GM23338 (cell line): ENCODE measurements around the gene UGT1A10. TPM values are rescaled to one million over a fixed set of nuclear protein-coding genes. Genes with fewer than 3 reads are reported as not detected.

Experiments used
- ATAC-seq: fragments of 200-7000 bp; cut with Tn5 transposase; 3 replicates; pipeline ENCODE4 v1.9.1; 2020
- DNase-seq: peaks from one replicate; pipeline ENCODE4 v3.0.0-alpha.2; 2015; ENCODE audit warnings: low spot score
- H2AFZ ChIP-seq: fragments of 200-600 bp; sonication (generic); 2 replicates; pipeline ENCODE4 v1.8.0; 2016; ENCODE audit warnings: antibody characterized with exemption, mild to moderate bottlenecking, moderate library complexity
- H3F3A ChIP-seq: fragments of 200-600 bp; sonication (generic); replicated peaks from 2 replicates; pipeline ENCODE4 v1.8.0; 2017; ENCODE audit warnings: antibody characterized with exemption, mixed run types, low read depth
- H3K27ac ChIP-seq: fragments of 200-600 bp; sonication (generic); 2 replicates; pipeline ENCODE4 v1.6.1; 2016; ENCODE audit warnings: low read depth
- H3K27me3 ChIP-seq: fragments of 200-600 bp; sonication (generic); 2 replicates; pipeline ENCODE4 v1.8.0; 2016; ENCODE audit warnings: mild to moderate bottlenecking, mixed run types, moderate library complexity; ENCODE audit not compliant: insufficient read depth
- H3K36me3 ChIP-seq: fragments of 200-600 bp; sonication (generic); 2 replicates; pipeline ENCODE4 v1.8.0; 2016; ENCODE audit warnings: mild to moderate bottlenecking; ENCODE audit not compliant: insufficient read depth
- H3K4me1 ChIP-seq: fragments of 200-600 bp; sonication (generic); 2 replicates; pipeline ENCODE4 v1.8.0; 2016; ENCODE audit warnings: mild to moderate bottlenecking, moderate library complexity; ENCODE audit not compliant: insufficient read depth
- H3K4me2 ChIP-seq: fragments of 200-600 bp; sonication (generic); 2 replicates; pipeline ENCODE4 v1.7.1; 2017; ENCODE audit warnings: mixed run types
- H3K4me3 ChIP-seq: fragments of 200-600 bp; sonication (generic); 2 replicates; pipeline ENCODE4 v1.6.1; 2016; ENCODE audit warnings: mixed run types
- H3K79me2 ChIP-seq: fragments of 200-600 bp; sonication (generic); replicated peaks from 2 replicates; pipeline ENCODE4 v1.8.0; 2017; ENCODE audit warnings: mild to moderate bottlenecking; ENCODE audit not compliant: insufficient read depth
- H3K9me2 ChIP-seq: fragments of 200-600 bp; sonication (generic); 2 replicates; pipeline ENCODE4 v1.8.0; 2017; ENCODE audit not compliant: insufficient read depth
- H4K20me1 ChIP-seq: fragments of 200-600 bp; sonication (generic); replicated peaks from 2 replicates; pipeline ENCODE4 v1.8.0; 2017; ENCODE audit warnings: mild to moderate bottlenecking; ENCODE audit not compliant: insufficient read depth
- H3K27ac Mint-ChIP-seq: 2 replicates; pipeline ENCODE4 v1.8.0; 2020; ENCODE audit warnings: inconsistent platforms, mild to moderate bottlenecking, moderate library complexity, mixed read lengths
- H3K27me3 Mint-ChIP-seq: 3 replicates; pipeline ENCODE4 v1.8.0; 2022; ENCODE audit warnings: low read depth, mild to moderate bottlenecking, moderate library complexity, mixed read lengths, inconsistent platforms; ENCODE audit not compliant: insufficient read depth, poor library complexity
- H3K36me3 Mint-ChIP-seq: 3 replicates; pipeline ENCODE4 v1.8.0; 2021; ENCODE audit warnings: low read depth, mild to moderate bottlenecking, inconsistent platforms, moderate library complexity, mixed read lengths
- H3K4me1 Mint-ChIP-seq: 3 replicates; pipeline ENCODE4 v1.8.0; 2020; ENCODE audit warnings: mild to moderate bottlenecking, inconsistent platforms, mixed read lengths
- H3K4me3 Mint-ChIP-seq: 3 replicates; pipeline ENCODE4 v1.8.0; 2021; ENCODE audit warnings: moderate library complexity, mild to moderate bottlenecking, inconsistent platforms, mixed read lengths
- H3K9me3 Mint-ChIP-seq: 3 replicates; pipeline ENCODE4 v1.8.0; 2020; ENCODE audit warnings: moderate library complexity, mild to moderate bottlenecking, inconsistent platforms, mixed read lengths
- CREB1 ChIP-seq: fragments of 250-450 bp; sonication (Bioruptor Pico); IDR thresholded peaks from 2 replicates; pipeline ENCODE4 v1.5.0; 2020; ENCODE audit warnings: low read depth, mild to moderate bottlenecking, moderate library complexity
- EZH2phosphoT487 ChIP-seq: fragments of 200-600 bp; sonication (generic); IDR thresholded peaks from one replicate; pipeline ENCODE4 v1.8.1; 2018; ENCODE audit warnings: antibody characterized with exemption; ENCODE audit not compliant: unreplicated experiment
- JUNB ChIP-seq: IDR thresholded peaks from one replicate; pipeline ENCODE4 v1.6.1; 2016; ENCODE audit warnings: antibody characterized with exemption; ENCODE audit not compliant: unreplicated experiment
- NANOG ChIP-seq: IDR thresholded peaks from 2 replicates; pipeline ENCODE4 v1.6.1; 2016; ENCODE audit warnings: antibody characterized with exemption, borderline replicate concordance
- STAT1 ChIP-seq: IDR thresholded peaks from one replicate; pipeline ENCODE4 v1.6.1; 2016; ENCODE audit warnings: antibody characterized with exemption; ENCODE audit not compliant: unreplicated experiment
- ZNF114 ChIP-seq: fragments of 250-450 bp; sonication (Bioruptor Pico); IDR thresholded peaks from 2 replicates; pipeline ENCODE4 v1.5.0; 2020; ENCODE audit warnings: mild to moderate bottlenecking, moderate library complexity
- polyA plus RNA-seq: library from polyadenylated mRNA; unstranded; fragments of >200 nt; fragmentation: Nextera tagmentation; extraction: Ambion mirVana; gene quantifications from 2 replicates; pipeline ENCODE4 v1.2.1, GENCODE V29; 2016
- total RNA-seq: library from RNA; depleted of rRNA; stranded (reverse); fragments of >200 nt; shearing (Covaris generic); gene quantifications from 2 replicates; pipeline ENCODE4 v1.2.3, GENCODE V29; 2014
- TF ChIP-seq, protein P1 (sequence below): IDR thresholded peaks from 2 replicates; pipeline ENCODE4 v1.6.1; 2016; ENCODE audit warnings: antibody characterized with exemption
- TF ChIP-seq, protein P2 (sequence below): fragments of 250-450 bp; sonication (Bioruptor Pico); IDR thresholded peaks from 2 replicates; pipeline ENCODE4 v1.5.0; 2020; ENCODE audit warnings: mild to moderate bottlenecking, moderate library complexity
- TF ChIP-seq, protein P3 (sequence below), 2 experiments: fragments of 200-600 bp in 1 of 2; sonication (generic) in 1 of 2; conservative IDR thresholded peaks; 2 replicates each; pipeline versions ENCODE4 v1.5.1 to v1.6.1; 2016 to 2017; ENCODE audit warnings: antibody characterized with exemption in 2 of 2, low read depth in 2 of 2, mild to moderate bottlenecking in 2 of 2, moderate library complexity in 1 of 2
- TF ChIP-seq, protein P4 (sequence below): IDR thresholded peaks from one replicate; pipeline ENCODE4 v1.6.1; 2018; ENCODE audit warnings: antibody characterized with exemption; ENCODE audit not compliant: unreplicated experiment

Gene UGT1A10
- total and polyA plus RNA-seq, 2 experiments from 2014 or later, result not detected

DNA sequence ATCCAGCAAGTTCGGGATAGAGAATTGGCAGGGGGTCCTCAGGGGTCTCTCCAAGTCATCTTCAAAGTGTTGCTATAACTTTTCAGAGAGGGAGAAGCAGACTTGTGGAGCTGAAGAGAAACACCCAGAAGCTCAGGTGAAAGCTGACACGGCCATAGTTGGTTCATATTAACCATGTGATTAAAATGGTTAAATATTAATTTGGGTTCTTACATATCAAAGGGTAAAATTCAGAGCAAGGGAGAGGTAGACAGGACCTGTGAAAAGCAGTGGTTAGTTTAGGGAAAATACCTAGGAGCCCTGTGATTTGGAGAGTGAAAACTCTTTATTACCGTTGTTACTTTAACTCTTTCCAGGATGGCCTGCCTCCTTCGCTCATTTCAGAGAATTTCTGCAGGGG is 56.4 kb downstream of the UGT1A10 start, which contains the start of gene UGT1A6:
Gene UGT1A6 (plus strand): TSS at position 243 of the 400 bp plus-strand sequence. CDS start 115 bp downstream, at position 358.
- Mint-ChIP-seq H3K9me3 (no peaks in the 10 kb centered on the region), H3K36me3 (no peaks in the 10 kb centered on the region; the same call in 2 of the 3 replicates), H3K4me1 (peaks cover 20% of the 10 kb centered on the region), H3K27ac (no peak within 1 kb of the TSS), H3K4me3 (no peak within 1 kb of the TSS), H3K27me3 (peaks cover 2% of the 10 kb centered on the region)
- TF ChIP-seq ZNF114 (CRISPR knock-in tag) (no peak), STAT1 (no peak), EZH2phosphoT487 (no peak), CREB1 (CRISPR knock-in tag) (no peak), NANOG (no peak), JUNB (no peak)
- TF ChIP-seq, protein P1, sequence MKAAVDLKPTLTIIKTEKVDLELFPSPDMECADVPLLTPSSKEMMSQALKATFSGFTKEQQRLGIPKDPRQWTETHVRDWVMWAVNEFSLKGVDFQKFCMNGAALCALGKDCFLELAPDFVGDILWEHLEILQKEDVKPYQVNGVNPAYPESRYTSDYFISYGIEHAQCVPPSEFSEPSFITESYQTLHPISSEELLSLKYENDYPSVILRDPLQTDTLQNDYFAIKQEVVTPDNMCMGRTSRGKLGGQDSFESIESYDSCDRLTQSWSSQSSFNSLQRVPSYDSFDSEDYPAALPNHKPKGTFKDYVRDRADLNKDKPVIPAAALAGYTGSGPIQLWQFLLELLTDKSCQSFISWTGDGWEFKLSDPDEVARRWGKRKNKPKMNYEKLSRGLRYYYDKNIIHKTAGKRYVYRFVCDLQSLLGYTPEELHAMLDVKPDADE, result no peak
- TF ChIP-seq, protein P2, sequence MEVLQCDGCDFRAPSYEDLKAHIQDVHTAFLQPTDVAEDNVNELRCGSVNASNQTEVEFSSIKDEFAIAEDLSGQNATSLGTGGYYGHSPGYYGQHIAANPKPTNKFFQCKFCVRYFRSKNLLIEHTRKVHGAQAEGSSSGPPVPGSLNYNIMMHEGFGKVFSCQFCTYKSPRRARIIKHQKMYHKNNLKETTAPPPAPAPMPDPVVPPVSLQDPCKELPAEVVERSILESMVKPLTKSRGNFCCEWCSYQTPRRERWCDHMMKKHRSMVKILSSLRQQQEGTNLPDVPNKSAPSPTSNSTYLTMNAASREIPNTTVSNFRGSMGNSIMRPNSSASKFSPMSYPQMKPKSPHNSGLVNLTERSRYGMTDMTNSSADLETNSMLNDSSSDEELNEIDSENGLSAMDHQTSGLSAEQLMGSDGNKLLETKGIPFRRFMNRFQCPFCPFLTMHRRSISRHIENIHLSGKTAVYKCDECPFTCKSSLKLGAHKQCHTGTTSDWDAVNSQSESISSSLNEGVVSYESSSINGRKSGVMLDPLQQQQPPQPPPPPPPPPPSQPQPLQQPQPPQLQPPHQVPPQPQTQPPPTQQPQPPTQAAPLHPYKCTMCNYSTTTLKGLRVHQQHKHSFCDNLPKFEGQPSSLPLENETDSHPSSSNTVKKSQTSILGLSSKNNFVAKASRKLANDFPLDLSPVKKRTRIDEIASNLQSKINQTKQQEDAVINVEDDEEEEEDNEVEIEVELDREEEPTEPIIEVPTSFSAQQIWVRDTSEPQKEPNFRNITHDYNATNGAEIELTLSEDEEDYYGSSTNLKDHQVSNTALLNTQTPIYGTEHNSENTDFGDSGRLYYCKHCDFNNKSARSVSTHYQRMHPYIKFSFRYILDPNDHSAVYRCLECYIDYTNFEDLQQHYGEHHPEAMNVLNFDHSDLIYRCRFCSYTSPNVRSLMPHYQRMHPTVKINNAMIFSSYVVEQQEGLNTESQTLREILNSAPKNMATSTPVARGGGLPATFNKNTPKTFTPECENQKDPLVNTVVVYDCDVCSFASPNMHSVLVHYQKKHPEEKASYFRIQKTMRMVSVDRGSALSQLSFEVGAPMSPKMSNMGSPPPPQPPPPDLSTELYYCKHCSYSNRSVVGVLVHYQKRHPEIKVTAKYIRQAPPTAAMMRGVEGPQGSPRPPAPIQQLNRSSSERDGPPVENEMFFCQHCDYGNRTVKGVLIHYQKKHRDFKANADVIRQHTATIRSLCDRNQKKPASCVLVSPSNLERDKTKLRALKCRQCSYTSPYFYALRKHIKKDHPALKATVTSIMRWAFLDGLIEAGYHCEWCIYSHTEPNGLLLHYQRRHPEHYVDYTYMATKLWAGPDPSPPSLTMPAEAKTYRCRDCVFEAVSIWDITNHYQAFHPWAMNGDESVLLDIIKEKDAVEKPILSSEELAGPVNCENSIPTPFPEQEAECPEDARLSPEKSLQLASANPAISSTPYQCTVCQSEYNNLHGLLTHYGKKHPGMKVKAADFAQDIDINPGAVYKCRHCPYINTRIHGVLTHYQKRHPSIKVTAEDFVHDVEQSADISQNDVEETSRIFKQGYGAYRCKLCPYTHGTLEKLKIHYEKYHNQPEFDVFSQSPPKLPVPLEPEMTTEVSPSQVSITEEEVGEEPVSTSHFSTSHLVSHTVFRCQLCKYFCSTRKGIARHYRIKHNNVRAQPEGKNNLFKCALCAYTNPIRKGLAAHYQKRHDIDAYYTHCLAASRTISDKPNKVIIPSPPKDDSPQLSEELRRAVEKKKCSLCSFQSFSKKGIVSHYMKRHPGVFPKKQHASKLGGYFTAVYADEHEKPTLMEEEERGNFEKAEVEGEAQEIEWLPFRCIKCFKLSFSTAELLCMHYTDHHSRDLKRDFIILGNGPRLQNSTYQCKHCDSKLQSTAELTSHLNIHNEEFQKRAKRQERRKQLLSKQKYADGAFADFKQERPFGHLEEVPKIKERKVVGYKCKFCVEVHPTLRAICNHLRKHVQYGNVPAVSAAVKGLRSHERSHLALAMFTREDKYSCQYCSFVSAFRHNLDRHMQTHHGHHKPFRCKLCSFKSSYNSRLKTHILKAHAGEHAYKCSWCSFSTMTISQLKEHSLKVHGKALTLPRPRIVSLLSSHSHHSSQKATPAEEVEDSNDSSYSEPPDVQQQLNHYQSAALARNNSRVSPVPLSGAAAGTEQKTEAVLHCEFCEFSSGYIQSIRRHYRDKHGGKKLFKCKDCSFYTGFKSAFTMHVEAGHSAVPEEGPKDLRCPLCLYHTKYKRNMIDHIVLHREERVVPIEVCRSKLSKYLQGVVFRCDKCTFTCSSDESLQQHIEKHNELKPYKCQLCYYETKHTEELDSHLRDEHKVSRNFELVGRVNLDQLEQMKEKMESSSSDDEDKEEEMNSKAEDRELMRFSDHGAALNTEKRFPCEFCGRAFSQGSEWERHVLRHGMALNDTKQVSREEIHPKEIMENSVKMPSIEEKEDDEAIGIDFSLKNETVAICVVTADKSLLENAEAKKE (CRISPR knock-in tag), result no peak
- TF ChIP-seq, protein P3, sequence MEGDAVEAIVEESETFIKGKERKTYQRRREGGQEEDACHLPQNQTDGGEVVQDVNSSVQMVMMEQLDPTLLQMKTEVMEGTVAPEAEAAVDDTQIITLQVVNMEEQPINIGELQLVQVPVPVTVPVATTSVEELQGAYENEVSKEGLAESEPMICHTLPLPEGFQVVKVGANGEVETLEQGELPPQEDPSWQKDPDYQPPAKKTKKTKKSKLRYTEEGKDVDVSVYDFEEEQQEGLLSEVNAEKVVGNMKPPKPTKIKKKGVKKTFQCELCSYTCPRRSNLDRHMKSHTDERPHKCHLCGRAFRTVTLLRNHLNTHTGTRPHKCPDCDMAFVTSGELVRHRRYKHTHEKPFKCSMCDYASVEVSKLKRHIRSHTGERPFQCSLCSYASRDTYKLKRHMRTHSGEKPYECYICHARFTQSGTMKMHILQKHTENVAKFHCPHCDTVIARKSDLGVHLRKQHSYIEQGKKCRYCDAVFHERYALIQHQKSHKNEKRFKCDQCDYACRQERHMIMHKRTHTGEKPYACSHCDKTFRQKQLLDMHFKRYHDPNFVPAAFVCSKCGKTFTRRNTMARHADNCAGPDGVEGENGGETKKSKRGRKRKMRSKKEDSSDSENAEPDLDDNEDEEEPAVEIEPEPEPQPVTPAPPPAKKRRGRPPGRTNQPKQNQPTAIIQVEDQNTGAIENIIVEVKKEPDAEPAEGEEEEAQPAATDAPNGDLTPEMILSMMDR (conservative IDR thresholded peaks at IDR 0.05; ENCODE audit: low read depth in 2 of 2), result no peak
- TF ChIP-seq, protein P4, sequence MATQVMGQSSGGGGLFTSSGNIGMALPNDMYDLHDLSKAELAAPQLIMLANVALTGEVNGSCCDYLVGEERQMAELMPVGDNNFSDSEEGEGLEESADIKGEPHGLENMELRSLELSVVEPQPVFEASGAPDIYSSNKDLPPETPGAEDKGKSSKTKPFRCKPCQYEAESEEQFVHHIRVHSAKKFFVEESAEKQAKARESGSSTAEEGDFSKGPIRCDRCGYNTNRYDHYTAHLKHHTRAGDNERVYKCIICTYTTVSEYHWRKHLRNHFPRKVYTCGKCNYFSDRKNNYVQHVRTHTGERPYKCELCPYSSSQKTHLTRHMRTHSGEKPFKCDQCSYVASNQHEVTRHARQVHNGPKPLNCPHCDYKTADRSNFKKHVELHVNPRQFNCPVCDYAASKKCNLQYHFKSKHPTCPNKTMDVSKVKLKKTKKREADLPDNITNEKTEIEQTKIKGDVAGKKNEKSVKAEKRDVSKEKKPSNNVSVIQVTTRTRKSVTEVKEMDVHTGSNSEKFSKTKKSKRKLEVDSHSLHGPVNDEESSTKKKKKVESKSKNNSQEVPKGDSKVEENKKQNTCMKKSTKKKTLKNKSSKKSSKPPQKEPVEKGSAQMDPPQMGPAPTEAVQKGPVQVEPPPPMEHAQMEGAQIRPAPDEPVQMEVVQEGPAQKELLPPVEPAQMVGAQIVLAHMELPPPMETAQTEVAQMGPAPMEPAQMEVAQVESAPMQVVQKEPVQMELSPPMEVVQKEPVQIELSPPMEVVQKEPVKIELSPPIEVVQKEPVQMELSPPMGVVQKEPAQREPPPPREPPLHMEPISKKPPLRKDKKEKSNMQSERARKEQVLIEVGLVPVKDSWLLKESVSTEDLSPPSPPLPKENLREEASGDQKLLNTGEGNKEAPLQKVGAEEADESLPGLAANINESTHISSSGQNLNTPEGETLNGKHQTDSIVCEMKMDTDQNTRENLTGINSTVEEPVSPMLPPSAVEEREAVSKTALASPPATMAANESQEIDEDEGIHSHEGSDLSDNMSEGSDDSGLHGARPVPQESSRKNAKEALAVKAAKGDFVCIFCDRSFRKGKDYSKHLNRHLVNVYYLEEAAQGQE, result no peak
- H3K79me2 ChIP-seq, result no peaks in the 10 kb centered on the region
- H3K27ac ChIP-seq, result no peak within 1 kb of the TSS
- H3F3A ChIP-seq, result no peaks in the 10 kb centered on the region
- no peaks in the 10 kb centered on the region for H4K20me1 ChIP-seq
- no peak within 1 kb of the TSS for H3K4me3 ChIP-seq
- peaks cover 16% of the 10 kb centered on the region; the same call in 1 of the 2 replicates for H3K9me2 ChIP-seq
- peaks cover 7% of the 10 kb centered on the region; the same call in 1 of the 2 replicates for H3K4me1 ChIP-seq
- DNase-seq, result no peak
- ATAC-seq, result no peak
- H3K4me2 ChIP-seq, result no peak within 1 kb of the TSS
- no peaks in the 10 kb centered on the region for H3K27me3 ChIP-seq
- no peak within 1 kb of the TSS for H2AFZ ChIP-seq
- H3K36me3 ChIP-seq, result no peaks in the 10 kb centered on the region
